Peyer's patch (tissue), 4 donors: ENCODE measurements around the gene MICAL3.

ENCODE experiments used
- POLR2A ChIP-seq, 2 donors: fragments of 450-650 bp; IDR thresholded peaks; one replicate each; pipeline ENCODE4 v1.5.1; 2017; ENCODE audit warnings: antibody characterized with exemption in 2 of 2, mild to moderate bottlenecking in 2 of 2, moderate library complexity in 2 of 2
- TF ChIP-seq, protein P1 (sequence below), 6 experiments: fragments of 450-650 bp in 4 of 6; fragments of 200-600 bp in 2 of 6; sonication (generic) in 1 of 6; IDR thresholded peaks; one replicate each; pipeline ENCODE4 v1.5.1; 2017 to 2019; ENCODE audit warnings: antibody characterized with exemption in 6 of 6, mild to moderate bottlenecking in 3 of 6, moderate library complexity in 1 of 6

DNA sequence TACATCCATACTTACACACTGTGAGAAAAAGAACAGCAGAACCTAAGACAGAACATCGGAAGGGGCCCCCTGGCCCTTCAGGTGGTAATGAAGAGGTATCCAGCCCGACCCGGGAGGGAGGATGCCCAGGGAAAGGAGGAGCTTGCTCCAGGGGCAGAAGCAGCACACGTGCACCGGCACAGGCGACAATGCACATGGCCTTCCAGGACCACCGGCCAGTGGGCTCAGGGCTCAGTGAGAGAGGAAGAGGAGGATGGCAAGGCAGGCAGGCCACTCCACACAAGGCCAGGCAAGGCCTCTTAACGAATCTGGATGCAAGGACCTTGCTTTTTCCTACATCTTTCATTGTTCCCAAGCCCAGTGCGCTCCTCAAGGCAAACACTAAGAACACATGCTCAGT is 52.6 kb downstream of the MICAL3 start:
- TF ChIP-seq, protein P1, sequence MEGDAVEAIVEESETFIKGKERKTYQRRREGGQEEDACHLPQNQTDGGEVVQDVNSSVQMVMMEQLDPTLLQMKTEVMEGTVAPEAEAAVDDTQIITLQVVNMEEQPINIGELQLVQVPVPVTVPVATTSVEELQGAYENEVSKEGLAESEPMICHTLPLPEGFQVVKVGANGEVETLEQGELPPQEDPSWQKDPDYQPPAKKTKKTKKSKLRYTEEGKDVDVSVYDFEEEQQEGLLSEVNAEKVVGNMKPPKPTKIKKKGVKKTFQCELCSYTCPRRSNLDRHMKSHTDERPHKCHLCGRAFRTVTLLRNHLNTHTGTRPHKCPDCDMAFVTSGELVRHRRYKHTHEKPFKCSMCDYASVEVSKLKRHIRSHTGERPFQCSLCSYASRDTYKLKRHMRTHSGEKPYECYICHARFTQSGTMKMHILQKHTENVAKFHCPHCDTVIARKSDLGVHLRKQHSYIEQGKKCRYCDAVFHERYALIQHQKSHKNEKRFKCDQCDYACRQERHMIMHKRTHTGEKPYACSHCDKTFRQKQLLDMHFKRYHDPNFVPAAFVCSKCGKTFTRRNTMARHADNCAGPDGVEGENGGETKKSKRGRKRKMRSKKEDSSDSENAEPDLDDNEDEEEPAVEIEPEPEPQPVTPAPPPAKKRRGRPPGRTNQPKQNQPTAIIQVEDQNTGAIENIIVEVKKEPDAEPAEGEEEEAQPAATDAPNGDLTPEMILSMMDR (IDR thresholded peaks at IDR 0.05): no peak
- no peak for TF ChIP-seq POLR2A (IDR thresholded peaks at IDR 0.05)
